ENCODE data around the gene MEF2C.

The MEF2C gene

DNA sequence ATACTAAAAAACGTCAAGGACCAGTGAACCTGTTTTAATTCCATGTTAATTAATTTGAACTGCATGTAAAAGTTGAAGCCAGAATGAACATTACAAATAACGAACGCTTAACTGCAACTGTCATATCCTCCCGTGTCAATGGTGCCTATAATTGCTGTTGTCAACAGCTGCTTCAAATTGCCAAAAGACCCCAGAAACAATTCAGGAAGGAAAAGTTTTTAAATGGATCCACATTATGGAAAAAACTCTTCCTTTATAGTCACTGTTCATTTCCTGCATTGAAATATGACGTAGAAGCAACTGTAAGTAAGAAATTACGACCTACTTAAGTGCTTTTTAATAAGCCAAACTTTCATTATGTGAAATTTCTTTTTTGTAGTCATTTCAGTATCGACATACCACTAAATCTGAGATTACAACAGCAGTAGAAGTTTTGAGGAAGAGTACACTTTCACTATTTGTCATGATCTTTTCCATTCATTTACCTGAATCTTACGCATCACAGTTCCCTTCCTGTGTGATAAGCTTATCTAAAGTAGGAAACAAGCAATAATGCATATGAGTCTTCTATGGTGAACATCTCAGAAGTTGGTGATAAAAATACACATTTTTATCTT lies 37.8 kb downstream of the MEF2C start:
- no peak overlapping the region for H3K4me2 ChIP-seq (ENCODE audit: low read length)
- no peaks in the 10 kb centered on the region for H3K9me2 ChIP-seq (ENCODE audit: low read depth, low read length)
- H2AFZ ChIP-seq (ENCODE audit: low read length), result no peak overlapping the region
- no peak overlapping the region for H3K27ac ChIP-seq (ENCODE audit: low read depth, low read length, poor library complexity, severe bottlenecking)
- 0 out of 2 replicates have a peak, but pooled peaks cover 3% of the 10 kb centered on the region for H3F3A ChIP-seq (ENCODE audit: insufficient read depth, low read length)
- no peaks in the 10 kb centered on the region for H3K27me3 ChIP-seq (ENCODE audit: insufficient read depth, low read length)
- H3K4me1 ChIP-seq (ENCODE audit: insufficient read depth, low read length, severe bottlenecking), result peaks cover 69% of the 10 kb centered on the region
- H3K9ac ChIP-seq (ENCODE audit: low read length), result no peak overlapping the region
- H3K4me3 ChIP-seq (ENCODE audit: low read depth, low read length, poor library complexity, severe bottlenecking), result no peak overlapping the region
- no peaks in the 10 kb centered on the region for H4K20me1 ChIP-seq (ENCODE audit: insufficient read depth, low read length)
- H3K9me3 ChIP-seq (ENCODE audit: low read length), result no peaks in the 10 kb centered on the region
- H3K79me2 ChIP-seq (ENCODE audit: insufficient read depth, low read length), result peaks cover 14% of the 10 kb centered on the region; the same call in 1 of the 2 replicates
- peaks cover 7% of the 10 kb centered on the region for H3K36me3 ChIP-seq (ENCODE audit: insufficient read depth, low read length)
- no peak for TF ChIP-seq EZH2 (IDR thresholded peaks at IDR 0.05; ENCODE audit: borderline replicate concordance, low read length)
- TF ChIP-seq, protein P1, sequence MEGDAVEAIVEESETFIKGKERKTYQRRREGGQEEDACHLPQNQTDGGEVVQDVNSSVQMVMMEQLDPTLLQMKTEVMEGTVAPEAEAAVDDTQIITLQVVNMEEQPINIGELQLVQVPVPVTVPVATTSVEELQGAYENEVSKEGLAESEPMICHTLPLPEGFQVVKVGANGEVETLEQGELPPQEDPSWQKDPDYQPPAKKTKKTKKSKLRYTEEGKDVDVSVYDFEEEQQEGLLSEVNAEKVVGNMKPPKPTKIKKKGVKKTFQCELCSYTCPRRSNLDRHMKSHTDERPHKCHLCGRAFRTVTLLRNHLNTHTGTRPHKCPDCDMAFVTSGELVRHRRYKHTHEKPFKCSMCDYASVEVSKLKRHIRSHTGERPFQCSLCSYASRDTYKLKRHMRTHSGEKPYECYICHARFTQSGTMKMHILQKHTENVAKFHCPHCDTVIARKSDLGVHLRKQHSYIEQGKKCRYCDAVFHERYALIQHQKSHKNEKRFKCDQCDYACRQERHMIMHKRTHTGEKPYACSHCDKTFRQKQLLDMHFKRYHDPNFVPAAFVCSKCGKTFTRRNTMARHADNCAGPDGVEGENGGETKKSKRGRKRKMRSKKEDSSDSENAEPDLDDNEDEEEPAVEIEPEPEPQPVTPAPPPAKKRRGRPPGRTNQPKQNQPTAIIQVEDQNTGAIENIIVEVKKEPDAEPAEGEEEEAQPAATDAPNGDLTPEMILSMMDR (IDR thresholded peaks at IDR 0.05; ENCODE audit: low read length), result no peak

DNA sequence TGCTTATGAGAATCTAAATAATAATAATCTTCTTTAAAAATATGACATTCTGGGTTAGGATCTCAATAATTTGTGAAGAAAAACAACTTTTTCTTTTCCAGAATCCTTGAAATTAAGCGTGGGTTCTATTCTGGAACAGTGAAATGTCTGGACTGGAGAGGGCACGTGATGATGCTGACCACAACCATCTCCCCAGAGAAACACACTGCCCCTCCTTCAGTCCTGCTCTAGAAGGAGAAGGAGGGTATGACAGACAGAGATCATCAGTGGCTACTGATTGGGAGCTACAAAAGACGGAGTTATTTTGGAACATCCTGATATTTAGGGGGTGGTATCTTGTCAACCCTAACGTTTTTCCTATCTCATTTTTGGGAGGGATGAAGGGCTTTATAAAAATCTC lies 40.2 kb downstream of the MEF2C start:
- TF ChIP-seq, protein P1 (IDR thresholded peaks at IDR 0.05; ENCODE audit: low read length), result no peak
- TF ChIP-seq EZH2 (IDR thresholded peaks at IDR 0.05; ENCODE audit: borderline replicate concordance, low read length), result no peak

DNA sequence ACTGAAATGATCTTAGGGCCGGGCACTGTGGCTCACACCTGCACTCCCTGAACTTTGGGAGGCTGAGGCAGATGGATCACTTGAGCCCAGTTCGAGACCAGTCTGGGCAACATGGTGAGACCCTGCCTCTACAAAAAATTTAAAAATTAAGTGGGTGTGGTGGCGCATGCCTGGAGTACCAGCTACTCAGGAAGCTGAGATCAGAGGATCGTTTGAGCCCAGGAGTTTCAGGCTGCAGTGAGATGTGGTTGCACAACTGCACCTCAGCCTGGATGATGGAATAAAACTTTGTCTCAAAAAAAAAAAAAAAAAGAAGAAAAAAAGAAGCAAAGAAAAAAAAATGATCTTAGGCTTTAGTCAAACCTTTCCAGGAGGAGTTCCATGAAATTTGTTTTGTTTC lies 41.8 kb downstream of the MEF2C start:
- Histone ChIP-seq H3K27me3 (ENCODE audit: insufficient read depth, low read length) (no peaks in the 10 kb centered on the region), H2AFZ (ENCODE audit: low read length) (no peak overlapping the region), H3K4me2 (ENCODE audit: low read length) (peak overlapping the region; percentile 49; the same call in 1 of the 2 replicates), H3K27ac (ENCODE audit: low read depth, low read length, poor library complexity, severe bottlenecking) (peak overlapping the region; percentile 85), H3K9ac (ENCODE audit: low read length) (peak overlapping the region; percentile 3; the same call in 1 of the 2 replicates), H4K20me1 (ENCODE audit: insufficient read depth, low read length) (no peaks in the 10 kb centered on the region), H3K9me3 (ENCODE audit: low read length) (no peaks in the 10 kb centered on the region), H3K4me1 (ENCODE audit: insufficient read depth, low read length, severe bottlenecking) (peaks cover 80% of the 10 kb centered on the region), H3F3A (ENCODE audit: insufficient read depth, low read length) (peaks cover 7% of the 10 kb centered on the region; the same call in 1 of the 2 replicates), H3K4me3 (ENCODE audit: low read depth, low read length, poor library complexity, severe bottlenecking) (peak overlapping the region; percentile 3), H3K36me3 (ENCODE audit: insufficient read depth, low read length) (no peaks in the 10 kb centered on the region; the same call in none of the 2 replicates), H3K79me2 (ENCODE audit: insufficient read depth, low read length) (peaks cover 16% of the 10 kb centered on the region), H3K9me2 (ENCODE audit: low read depth, low read length) (no peaks in the 10 kb centered on the region)
- TF ChIP-seq EZH2 (IDR thresholded peaks at IDR 0.05; ENCODE audit: borderline replicate concordance, low read length), result no peak
- TF ChIP-seq, protein P1 (IDR thresholded peaks at IDR 0.05; ENCODE audit: low read length), result no peak

More for the DNA sequence above, 40.2 kb downstream of the MEF2C start:
- Histone ChIP-seq H4K20me1 (ENCODE audit: insufficient read depth, low read length) (no peaks in the 10 kb centered on the region), H3K9me2 (ENCODE audit: low read depth, low read length) (no peaks in the 10 kb centered on the region), H3K79me2 (ENCODE audit: insufficient read depth, low read length) (peaks cover 10% of the 10 kb centered on the region; the same call in 1 of the 2 replicates), H3F3A (ENCODE audit: insufficient read depth, low read length) (peaks cover 7% of the 10 kb centered on the region; the same call in 1 of the 2 replicates), H3K36me3 (ENCODE audit: insufficient read depth, low read length) (peaks cover 7% of the 10 kb centered on the region), H2AFZ (ENCODE audit: low read length) (no peak overlapping the region), H3K4me1 (ENCODE audit: insufficient read depth, low read length, severe bottlenecking) (peaks cover 76% of the 10 kb centered on the region), H3K9ac (ENCODE audit: low read length) (no peak overlapping the region), H3K4me2 (ENCODE audit: low read length) (no peak overlapping the region), H3K4me3 (ENCODE audit: low read depth, low read length, poor library complexity, severe bottlenecking) (no peak overlapping the region), H3K9me3 (ENCODE audit: low read length) (no peaks in the 10 kb centered on the region), H3K27ac (ENCODE audit: low read depth, low read length, poor library complexity, severe bottlenecking) (peak overlapping the region; percentile 85), H3K27me3 (ENCODE audit: insufficient read depth, low read length) (no peaks in the 10 kb centered on the region)
